ENCODE measurements around the gene PDE6C. TPM values are rescaled to one million over a fixed set of nuclear protein-coding genes. Genes with fewer than 3 reads are reported as not detected.

Gene PDE6C
- total RNA-seq, 2 experiments from 2014 or later, result not detected

- Mint-ChIP-seq H3K9me3 (ENCODE audit: insufficient read depth) (no peaks in the 10 kb centered on the region), H3K36me3 (ENCODE audit: low read depth) (peaks cover 8% of the 10 kb centered on the region), H3K4me3 (no peak overlapping the region), H3K4me1 (ENCODE audit: low read depth) (no peaks in the 10 kb centered on the region), H3K27ac (no peak overlapping the region), H3K27me3 (ENCODE audit: low read depth) (no peaks in the 10 kb centered on the region)
- ATAC-seq, result no peak
- no peak for DNase-seq
- CTCF ChIA-PET, result interaction anchor here (0.7 to 1.3 kb wide), 2 partner anchors 13 to 25 kb away, joined by 3 read pairs; no protein-coding TSS in a partner anchor
- POLR2A ChIA-PET, result no interaction called here
Measured at GRCh38 chr10:93697207-93697606, 84.9 kb downstream of the PDE6C start.

- CTCF ChIA-PET, result interaction anchor here (0.6 to 2.5 kb wide), 2 partner anchors 21 to 1469 kb away, joined by 3 to 6 read pairs; no protein-coding TSS in a partner anchor
- peaks cover 4% of the 10 kb centered on the region for H3K4me1 Mint-ChIP-seq (ENCODE audit: low read depth)
- peak; percentile 16 for ATAC-seq
Measured at GRCh38 chr10:93701866-93702209, 89.5 kb downstream of the PDE6C start.

GRCh38 chr10:93702210-93703001 lies 90.1 kb downstream of the PDE6C start, which contains the start of gene FRA10AC1:
FRA10AC1 (minus strand) TSS chr10:93702592; CDS start chr10:93700106, 2,486 bp downstream.
- H3K36me3 Mint-ChIP-seq (ENCODE audit: low read depth), result no peaks in the 10 kb centered on the region
- no peak within 1 kb of the TSS for H3K27ac Mint-ChIP-seq
- CTCF ChIA-PET, result interaction anchor here (0.6 to 2.5 kb wide), 2 partner anchors 22 to 1470 kb away, joined by 3 to 6 read pairs; no protein-coding TSS in a partner anchor
- H3K4me1 Mint-ChIP-seq (ENCODE audit: low read depth), result peaks cover 4% of the 10 kb centered on the region
- ATAC-seq (peak; percentile 91), DNase-seq (peak; percentile 79)
- no peak within 1 kb of the TSS for H3K4me3 Mint-ChIP-seq
- no peaks in the 10 kb centered on the region for H3K27me3 Mint-ChIP-seq (ENCODE audit: low read depth)
- POLR2A ChIA-PET, result interaction anchor here (0.8 kb wide), 1 partner anchor 207 kb away, joined by 4 read pairs; the partner anchor contains the start of gene CEP55
- H3K9me3 Mint-ChIP-seq (ENCODE audit: insufficient read depth), result no peaks in the 10 kb centered on the region

More at GRCh38 chr10:93701866-93702209, 89.5 kb downstream of the PDE6C start:
- Mint-ChIP-seq H3K36me3 (ENCODE audit: low read depth) (peaks cover 4% of the 10 kb centered on the region), H3K9me3 (ENCODE audit: insufficient read depth) (no peaks in the 10 kb centered on the region), H3K27ac (no peak overlapping the region), H3K4me3 (no peak overlapping the region), H3K27me3 (ENCODE audit: low read depth) (no peaks in the 10 kb centered on the region)
- POLR2A ChIA-PET, result no interaction called here
- DNase-seq, result no peak

GRCh38 chr10:93703066-93703465 lies 90.7 kb downstream of the PDE6C start:
- CTCF ChIA-PET, result interaction anchor here (2.5 kb wide), 1 partner anchor 22 kb away, joined by 6 read pairs; no protein-coding TSS in a partner anchor
- ATAC-seq (no peak), DNase-seq (no peak)
- peaks cover 4% of the 10 kb centered on the region for H3K4me1 Mint-ChIP-seq (ENCODE audit: low read depth)
- no peaks in the 10 kb centered on the region for H3K36me3 Mint-ChIP-seq (ENCODE audit: low read depth)
- no peaks in the 10 kb centered on the region for H3K27me3 Mint-ChIP-seq (ENCODE audit: low read depth)
- no peak overlapping the region for H3K27ac Mint-ChIP-seq
- H3K4me3 Mint-ChIP-seq, result no peak overlapping the region
- POLR2A ChIA-PET, result interaction anchor here (0.8 kb wide), 1 partner anchor 207 kb away, joined by 4 read pairs; the partner anchor contains the start of gene CEP55
- no peaks in the 10 kb centered on the region for H3K9me3 Mint-ChIP-seq (ENCODE audit: insufficient read depth)

- peak overlapping the region; percentile 26 for H3K4me3 Mint-ChIP-seq
- ChIA-PET CTCF (no interaction called here), POLR2A (interaction anchor here (0.8 kb wide), 1 partner anchor 9 kb away, joined by 3 read pairs; no protein-coding TSS in a partner anchor)
- H3K9me3 Mint-ChIP-seq (ENCODE audit: insufficient read depth), result no peaks in the 10 kb centered on the region
- H3K27me3 Mint-ChIP-seq (ENCODE audit: low read depth), result no peaks in the 10 kb centered on the region
- DNase-seq, result no peak
- no peak overlapping the region for H3K27ac Mint-ChIP-seq
- no peak for ATAC-seq
- H3K4me1 Mint-ChIP-seq (ENCODE audit: low read depth), result peaks cover 4% of the 10 kb centered on the region
- H3K36me3 Mint-ChIP-seq (ENCODE audit: low read depth), result no peaks in the 10 kb centered on the region
Measured at GRCh38 chr10:93703841-93704240, 91.5 kb downstream of the PDE6C start.

GRCh38 chr10:93704451-93704850 lies 92.1 kb downstream of the PDE6C start:
- Mint-ChIP-seq H3K36me3 (ENCODE audit: low read depth) (no peaks in the 10 kb centered on the region), H3K27me3 (ENCODE audit: low read depth) (no peaks in the 10 kb centered on the region), H3K9me3 (ENCODE audit: insufficient read depth) (no peaks in the 10 kb centered on the region), H3K4me1 (ENCODE audit: low read depth) (peaks cover 4% of the 10 kb centered on the region), H3K27ac (no peak overlapping the region), H3K4me3 (no peak overlapping the region)
- DNase-seq (no peak), ATAC-seq (no peak)
- ChIA-PET POLR2A (interaction anchor here (0.8 kb wide), 1 partner anchor 10 kb away, joined by 3 read pairs; no protein-coding TSS in a partner anchor), CTCF (no interaction called here)

GRCh38 chr10:93707623-93708022 lies 95.3 kb downstream of the PDE6C start:
- ATAC-seq (no peak), DNase-seq (no peak)
- H3K9me3 Mint-ChIP-seq (ENCODE audit: insufficient read depth), result no peaks in the 10 kb centered on the region
- POLR2A ChIA-PET, result no interaction called here
- H3K27ac Mint-ChIP-seq, result no peak overlapping the region
- no peaks in the 10 kb centered on the region for H3K36me3 Mint-ChIP-seq (ENCODE audit: low read depth)
- H3K27me3 Mint-ChIP-seq (ENCODE audit: low read depth), result no peaks in the 10 kb centered on the region
- peaks cover 4% of the 10 kb centered on the region for H3K4me1 Mint-ChIP-seq (ENCODE audit: low read depth)
- CTCF ChIA-PET, result no interaction called here
- no peak overlapping the region for H3K4me3 Mint-ChIP-seq

- no peak for ATAC-seq
- no peak for DNase-seq
- H3K9me3 Mint-ChIP-seq (ENCODE audit: insufficient read depth), result no peaks in the 10 kb centered on the region
- no peak overlapping the region for H3K27ac Mint-ChIP-seq
- peaks cover 2% of the 10 kb centered on the region for H3K27me3 Mint-ChIP-seq (ENCODE audit: low read depth)
- H3K4me1 Mint-ChIP-seq (ENCODE audit: low read depth), result no peaks in the 10 kb centered on the region
- POLR2A ChIA-PET, result no interaction called here
- CTCF ChIA-PET, result no interaction called here
- no peak overlapping the region for H3K4me3 Mint-ChIP-seq
- H3K36me3 Mint-ChIP-seq (ENCODE audit: low read depth), result no peaks in the 10 kb centered on the region
Measured at GRCh38 chr10:93710333-93710909, 98.1 kb downstream of the PDE6C start.

GRCh38 chr10:93711891-93712290 lies 99.6 kb downstream of the PDE6C start:
- CTCF ChIA-PET, result no interaction called here
- Mint-ChIP-seq H3K4me1 (ENCODE audit: low read depth) (no peaks in the 10 kb centered on the region), H3K9me3 (ENCODE audit: insufficient read depth) (no peaks in the 10 kb centered on the region)

GRCh38 chr10:93712593-93712992 lies 100.3 kb downstream of the PDE6C start:
- no peaks in the 10 kb centered on the region for H3K4me1 Mint-ChIP-seq (ENCODE audit: low read depth)

More at GRCh38 chr10:93711891-93712290, 99.6 kb downstream of the PDE6C start:
- H3K27me3 Mint-ChIP-seq (ENCODE audit: low read depth), result peaks cover 2% of the 10 kb centered on the region
- H3K36me3 Mint-ChIP-seq (ENCODE audit: low read depth), result no peaks in the 10 kb centered on the region
- no peak for DNase-seq
- no peak overlapping the region for H3K4me3 Mint-ChIP-seq
- no peak overlapping the region for H3K27ac Mint-ChIP-seq
- POLR2A ChIA-PET, result no interaction called here
- no peak for ATAC-seq

GRCh38 chr10:93715345-93715744 lies 103.0 kb downstream of the PDE6C start:
- no peak for ATAC-seq
- DNase-seq, result no peak
- CTCF ChIA-PET, result no interaction called here
- peaks cover 6% of the 10 kb centered on the region for H3K27me3 Mint-ChIP-seq (ENCODE audit: low read depth)
- H3K4me1 Mint-ChIP-seq (ENCODE audit: low read depth), result no peaks in the 10 kb centered on the region
- H3K27ac Mint-ChIP-seq, result no peak overlapping the region
- no peak overlapping the region for H3K4me3 Mint-ChIP-seq
- H3K36me3 Mint-ChIP-seq (ENCODE audit: low read depth), result no peaks in the 10 kb centered on the region
- POLR2A ChIA-PET, result no interaction called here
- H3K9me3 Mint-ChIP-seq (ENCODE audit: insufficient read depth), result no peaks in the 10 kb centered on the region

More at GRCh38 chr10:93712593-93712992, 100.3 kb downstream of the PDE6C start:
- ATAC-seq (no peak), DNase-seq (no peak)
- CTCF ChIA-PET, result no interaction called here
- Mint-ChIP-seq H3K4me3 (no peak overlapping the region), H3K36me3 (ENCODE audit: low read depth) (no peaks in the 10 kb centered on the region), H3K9me3 (ENCODE audit: insufficient read depth) (no peaks in the 10 kb centered on the region), H3K27me3 (ENCODE audit: low read depth) (peaks cover 4% of the 10 kb centered on the region), H3K27ac (no peak overlapping the region)
- POLR2A ChIA-PET, result no interaction called here
